CD4-positive, CD25-positive, alpha-beta regulatory T cell (primary cell): ENCODE data around the gene DPAGT1. TPM values are rescaled to one million over a fixed set of nuclear protein-coding genes. Genes with fewer than 3 reads are reported as not detected.
A peak's percentile ranks its signal among the peaks of the same experiment; 100 is the strongest.

Source experiments
- ATAC-seq, 2 donors: fragments of 150-1000 bp; cut with Tn5 transposase; one replicate each; pipeline ENCODE4 v1.10.0; 2021; ENCODE audit warnings: low read depth in 2 of 2, moderate number of reproducible peaks in 2 of 2, moderate library complexity in 1 of 2
- DNase-seq, 3 donors: peaks; one replicate each; pipeline versions ENCODE4 v3.0.0 to v3.0.0-alpha.2; 2012 to 2022; ENCODE audit warnings: mixed read lengths in 1 of 3
- H3K27ac ChIP-seq: one replicate; pipeline ENCODE4 v1.7.0; 2013; ENCODE audit warnings: mild to moderate bottlenecking, low read length; ENCODE audit not compliant: insufficient read depth, poor library complexity, severe bottlenecking
- H3K27me3 ChIP-seq: one replicate; pipeline ENCODE4 v1.7.0; 2013; ENCODE audit warnings: low read length; ENCODE audit not compliant: control insufficient read depth, insufficient read depth
- H3K36me3 ChIP-seq: one replicate; pipeline ENCODE4 v1.7.0; 2013; ENCODE audit warnings: mild to moderate bottlenecking, low read length, moderate library complexity; ENCODE audit not compliant: control insufficient read depth, insufficient read depth
- H3K4me1 ChIP-seq: 2 replicates; pipeline ENCODE4 v1.7.0; 2013; ENCODE audit warnings: mild to moderate bottlenecking, low read length; ENCODE audit not compliant: insufficient read depth, control insufficient read depth, poor library complexity, severe bottlenecking
- H3K4me3 ChIP-seq: one replicate; pipeline ENCODE4 v1.7.0; 2013; ENCODE audit warnings: low read depth, mild to moderate bottlenecking, low read length, moderate library complexity
- H3K9me3 ChIP-seq, 2 experiments: 1 replicate in 1 of 2; 2 replicates in 1 of 2; pipeline ENCODE4 v1.7.0; 2013; ENCODE audit warnings: low read length in 2 of 2, mild to moderate bottlenecking in 1 of 2, moderate library complexity in 1 of 2; ENCODE audit not compliant: control insufficient read depth in 2 of 2
- H3K27ac Mint-ChIP-seq, 3 donors: one replicate each; pipeline ENCODE4 v1.8.0; 2020 to 2022; ENCODE audit warnings: mild to moderate bottlenecking in 3 of 3, mixed read lengths in 3 of 3, moderate library complexity in 2 of 3
- H3K27me3 Mint-ChIP-seq: one replicate; pipeline ENCODE4 v1.8.0; 2022; ENCODE audit warnings: mild to moderate bottlenecking, mixed read lengths
- H3K36me3 Mint-ChIP-seq: one replicate; pipeline ENCODE4 v1.8.0; 2020; ENCODE audit warnings: mixed read lengths
- H3K4me1 Mint-ChIP-seq, 4 donors: one replicate each; pipeline ENCODE4 v1.8.0; 2020 to 2022; ENCODE audit warnings: mixed read lengths in 4 of 4, mild to moderate bottlenecking in 1 of 4
- H3K4me3 Mint-ChIP-seq, 4 donors: one replicate each; pipeline ENCODE4 v1.8.0; 2020 to 2022; ENCODE audit warnings: mild to moderate bottlenecking in 4 of 4, mixed read lengths in 4 of 4, moderate library complexity in 3 of 4
- H3K9me3 Mint-ChIP-seq, 7 donors: one replicate each; pipeline ENCODE4 v1.8.0; 2020 to 2022; ENCODE audit warnings: mixed read lengths in 7 of 7, mild to moderate bottlenecking in 3 of 7, moderate library complexity in 2 of 7
- polyA plus RNA-seq, 4 donors: library from polyadenylated mRNA; unstranded; fragments of 300-500 nt; fragmentation: Illumina TruSeq; gene quantifications; one replicate each; pipeline ENCODE4 v1.2.3, GENCODE V29; 2021
- total RNA-seq: library from RNA; stranded (reverse); gene quantifications from one replicate; pipeline ENCODE4 v1.2.3, GENCODE V29; 2022

Gene DPAGT1
- total and polyA plus RNA-seq, 5 donors from 2014 or later = 22.5 to 35.2 (median 31.2) TPM

GRCh38 chr11:119114351-119114750, 12.7 kb upstream of the DPAGT1 start:
- H3K36me3 ChIP-seq = peaks cover 52% of the 10 kb centered on the region
- no peak overlapping the region for H3K27ac ChIP-seq

GRCh38 chr11:119113716-119114115, 12.1 kb upstream of the DPAGT1 start:
- Mint-ChIP-seq H3K4me1 (peaks cover 19 to 44% (median 32%) of the 10 kb centered on the region in 4 donors), H3K4me3 (peak overlapping the region in 1 of 4 donors; percentile 47), H3K27me3 (no peaks in the 10 kb centered on the region), H3K9me3 (no peaks in the 10 kb centered on the region), H3K27ac (no peak overlapping the region), H3K36me3 (peaks cover 39% of the 10 kb centered on the region)
- H3K27me3 ChIP-seq = no peaks in the 10 kb centered on the region
- no peak overlapping the region for H3K4me3 ChIP-seq
- H3K36me3 ChIP-seq = peaks cover 52% of the 10 kb centered on the region
- DNase-seq = no peak
- no peaks in the 10 kb centered on the region for H3K9me3 ChIP-seq
- ATAC-seq = no peak
- H3K27ac ChIP-seq = no peak overlapping the region
- peaks cover 29% of the 10 kb centered on the region for H3K4me1 ChIP-seq

More at GRCh38 chr11:119114351-119114750, 12.7 kb upstream of the DPAGT1 start:
- Mint-ChIP-seq H3K27ac (no peak overlapping the region), H3K4me1 (peaks cover 14 to 38% (median 25%) of the 10 kb centered on the region in 4 donors), H3K9me3 (no peaks in the 10 kb centered on the region), H3K4me3 (peak overlapping the region in 1 of 4 donors; percentile 47), H3K36me3 (peaks cover 39% of the 10 kb centered on the region), H3K27me3 (no peaks in the 10 kb centered on the region)
- Histone ChIP-seq H3K4me3 (no peak overlapping the region), H3K4me1 (peaks cover 23% of the 10 kb centered on the region), H3K27me3 (no peaks in the 10 kb centered on the region), H3K9me3 (no peaks in the 10 kb centered on the region)
- no peak for DNase-seq
- no peak for ATAC-seq

- no peak for DNase-seq
- Histone ChIP-seq H3K9me3 (no peaks in the 10 kb centered on the region), H3K4me1 (peaks cover 38% of the 10 kb centered on the region), H3K4me3 (no peak overlapping the region), H3K27ac (no peak overlapping the region), H3K27me3 (no peaks in the 10 kb centered on the region), H3K36me3 (peaks cover 49% of the 10 kb centered on the region)
- H3K4me3 Mint-ChIP-seq = peak overlapping the region in 1 of 4 donors; percentile 98
- no peak for ATAC-seq
- H3K27me3 Mint-ChIP-seq = no peaks in the 10 kb centered on the region
- H3K9me3 Mint-ChIP-seq = no peaks in the 10 kb centered on the region
- H3K27ac Mint-ChIP-seq = peak overlapping the region; percentile 5 to 33 (median 15)
- H3K4me1 Mint-ChIP-seq = peaks cover 18 to 52% (median 38%) of the 10 kb centered on the region in 4 donors
- peaks cover 39% of the 10 kb centered on the region for H3K36me3 Mint-ChIP-seq
Measured at GRCh38 chr11:119112314-119113020, 10.8 kb upstream of the DPAGT1 start.

DNA sequence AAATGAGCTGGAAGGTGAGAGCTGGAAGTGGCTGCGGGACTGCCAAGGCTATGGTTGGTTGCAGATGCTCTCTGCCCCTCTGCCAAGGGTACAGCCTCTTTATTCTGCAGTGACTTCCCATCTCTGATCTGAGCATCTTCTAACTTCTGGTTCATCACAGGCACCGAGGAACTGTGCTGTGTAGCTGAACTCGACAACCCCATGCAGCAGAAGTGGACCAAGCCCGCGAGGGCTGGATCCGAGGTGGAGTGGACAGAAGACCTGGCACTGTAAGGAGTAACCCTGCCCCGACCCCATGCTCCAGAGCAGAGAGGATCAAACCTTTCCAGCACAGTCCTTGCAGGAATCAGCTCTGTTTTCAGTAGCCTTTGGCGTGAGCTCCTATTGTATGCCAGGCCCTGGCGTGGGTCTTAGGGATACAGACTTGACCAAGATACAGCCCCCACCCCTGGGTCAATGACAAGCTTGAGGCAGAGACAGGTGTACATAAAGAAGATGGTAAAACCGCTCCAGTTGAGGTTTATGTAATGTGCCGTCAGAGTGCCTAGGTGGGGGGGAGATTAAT, 9.8 kb upstream of the DPAGT1 start:
- H3K27me3 ChIP-seq = no peaks in the 10 kb centered on the region
- peaks cover 40% of the 10 kb centered on the region for H3K36me3 ChIP-seq
- no peak overlapping the region for H3K27ac ChIP-seq
- no peaks in the 10 kb centered on the region for H3K27me3 Mint-ChIP-seq
- H3K9me3 Mint-ChIP-seq = no peaks in the 10 kb centered on the region
- H3K4me1 ChIP-seq = peaks cover 45% of the 10 kb centered on the region
- no peaks in the 10 kb centered on the region for H3K9me3 ChIP-seq
- H3K4me3 ChIP-seq = no peak overlapping the region
- peaks cover 32% of the 10 kb centered on the region for H3K36me3 Mint-ChIP-seq
- H3K4me3 Mint-ChIP-seq = peak overlapping the region in 1 of 4 donors; percentile 98
- no peak for ATAC-seq
- peak overlapping the region in 1 of 3 donors; percentile 10 for H3K27ac Mint-ChIP-seq
- H3K4me1 Mint-ChIP-seq = peaks cover 14 to 51% (median 40%) of the 10 kb centered on the region in 4 donors
- DNase-seq = no peak

DNA sequence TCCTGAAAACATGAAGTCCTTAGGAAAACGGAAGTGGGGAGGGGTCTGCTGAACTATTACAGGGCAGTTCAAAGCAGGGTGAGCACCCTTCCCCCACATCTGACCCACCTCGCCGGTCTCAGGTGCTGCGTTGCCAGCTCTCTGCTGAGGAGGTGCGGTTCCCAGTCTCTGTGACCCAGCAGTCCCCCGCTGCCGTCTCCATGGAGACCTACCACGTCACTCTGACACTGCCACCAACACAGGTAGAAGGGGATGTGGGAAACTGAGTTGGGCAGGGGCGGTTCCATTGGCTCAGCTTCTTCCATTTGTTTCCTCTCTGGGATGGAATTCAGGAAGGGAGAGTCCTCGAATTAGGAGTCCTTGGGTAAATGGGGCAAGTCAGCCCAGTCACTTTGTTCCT, 8.8 kb upstream of the DPAGT1 start:
- H3K4me1 ChIP-seq = peaks cover 42% of the 10 kb centered on the region
- Mint-ChIP-seq H3K4me1 (peaks cover 12 to 50% (median 40%) of the 10 kb centered on the region in 4 donors), H3K4me3 (peak overlapping the region in 2 of 4 donors; percentile 4 to 98), H3K36me3 (peaks cover 27% of the 10 kb centered on the region), H3K9me3 (no peaks in the 10 kb centered on the region), H3K27ac (peak overlapping the region in 2 of 3 donors; percentile 41 to 42), H3K27me3 (no peaks in the 10 kb centered on the region)
- no peak for DNase-seq
- H3K27me3 ChIP-seq = no peaks in the 10 kb centered on the region
- H3K36me3 ChIP-seq = peaks cover 35% of the 10 kb centered on the region
- no peak overlapping the region for H3K4me3 ChIP-seq
- no peaks in the 10 kb centered on the region for H3K9me3 ChIP-seq
- no peak overlapping the region for H3K27ac ChIP-seq
- no peak for ATAC-seq

GRCh38 chr11:119109843-119110242, 8.2 kb upstream of the DPAGT1 start:
- H3K4me1 ChIP-seq = peaks cover 38% of the 10 kb centered on the region
- peak overlapping the region; percentile 86 for H3K4me3 ChIP-seq
- Mint-ChIP-seq H3K9me3 (no peaks in the 10 kb centered on the region), H3K4me1 (peaks cover 9 to 46% (median 37%) of the 10 kb centered on the region in 4 donors), H3K4me3 (peak overlapping the region; percentile 93 to 98 (median 94)), H3K36me3 (peaks cover 23% of the 10 kb centered on the region), H3K27me3 (no peaks in the 10 kb centered on the region), H3K27ac (peak overlapping the region in 1 of 3 donors; percentile 67)
- DNase-seq (no peak), ATAC-seq (no peak)
- no peak overlapping the region for H3K27ac ChIP-seq
- no peaks in the 10 kb centered on the region for H3K9me3 ChIP-seq
- H3K27me3 ChIP-seq = no peaks in the 10 kb centered on the region
- peaks cover 35% of the 10 kb centered on the region for H3K36me3 ChIP-seq

- H3K9me3 Mint-ChIP-seq = no peaks in the 10 kb centered on the region
- Histone ChIP-seq H3K4me1 (peaks cover 33% of the 10 kb centered on the region), H3K36me3 (peaks cover 31% of the 10 kb centered on the region), H3K27me3 (no peaks in the 10 kb centered on the region), H3K4me3 (peak overlapping the region; percentile 86), H3K27ac (peak overlapping the region; percentile 75), H3K9me3 (no peaks in the 10 kb centered on the region)
- peaks cover 13 to 54% (median 38%) of the 10 kb centered on the region in 4 donors for H3K4me1 Mint-ChIP-seq
- peak overlapping the region; percentile 93 to 98 (median 94) for H3K4me3 Mint-ChIP-seq
- H3K36me3 Mint-ChIP-seq = peaks cover 20% of the 10 kb centered on the region
- no peak for ATAC-seq
- H3K27me3 Mint-ChIP-seq = no peaks in the 10 kb centered on the region
- DNase-seq = no peak
- peak overlapping the region; percentile 80 to 96 (median 85) for H3K27ac Mint-ChIP-seq
Measured at GRCh38 chr11:119108857-119109221, 7.2 kb upstream of the DPAGT1 start.
